Heart left ventricle (tissue), 13 donors: ENCODE results near the gene CEP112.

Source experiments
- CTCF ChIP-seq, 12 donors: fragments of 200-600 bp; sonication (generic) in 4 of 12; IDR thresholded peaks; one replicate each; pipeline versions ENCODE4 v1.5.0 to v1.8.0; 2018 to 2022; ENCODE audit warnings: antibody characterized with exemption in 12 of 12, mild to moderate bottlenecking in 5 of 12
- POLR2A ChIP-seq, 2 donors: fragments of 450-650 bp; IDR thresholded peaks; one replicate each; pipeline ENCODE4 v1.6.1; 2017; ENCODE audit warnings: antibody characterized with exemption in 2 of 2, mild to moderate bottlenecking in 2 of 2, moderate library complexity in 2 of 2
- donor health status: ischemic (EF 13 %, LVEDD 7.1; RV severe dilation, severe dysfunction).
- donor health status: DM: no; HTN: yes; CAD: no.
- donor health status: DM: no; HTN: no; CAD: no.
- donor health status: ischemic (EF 25% LVEDD 6.9; RV normal size, moderate dysfunction).
- donor health status: ischemic (EF 25% LVEDD 5.7; RV mildly dilated, moderate dysfunction).
- donor health status: ischemic (EF 35%, LVEDD 5.7; RV mildly dilated, moderate dysfunction).
- donor health status: nonischemic (EF 11% LVEDD 7.7; RV severe dilation, severe dysfunction).
- donor health status: DM: yes; HTN: yes; CAD: no.
- donor health status: PGD.
- donor health status: ischemic (EF 29% LVEDD 5.4; RV normal size, mild dysfunction).
- donor health status: nonischemic (EF 23%, LVEDD 6.1; RV moderate dilation, normal function).

GRCh38 chr17:66021757-66022156 is 170.2 kb downstream of the CEP112 start:
- no peak for TF ChIP-seq CTCF (IDR thresholded peaks at IDR 0.05)
- TF ChIP-seq POLR2A (IDR thresholded peaks at IDR 0.05), result no peak
